Psoas muscle (tissue), 8 donors: Measurements from ENCODE around the gene ELAPOR1. TPM values are rescaled to one million over a fixed set of nuclear protein-coding genes. Genes with fewer than 3 reads are reported as not detected.

Source experiments
- ATAC-seq, 4 donors: fragments of 200-7000 bp; cut with Tn5 transposase; one replicate each; pipeline ENCODE4 v1.9.1; 2020; ENCODE audit warnings: moderate library complexity in 3 of 4, mild to moderate bottlenecking in 2 of 4
- DNase-seq, 2 donors: peaks; one replicate each; pipeline ENCODE4 v3.0.0-alpha.2; 2020
- H3K27ac ChIP-seq: fragments of 200-600 bp; one replicate; pipeline ENCODE4 v1.8.0; 2022
- H3K27me3 ChIP-seq, 3 donors: fragments of 200-600 bp in 1 of 3; one replicate each; pipeline versions ENCODE4 v1.6.1 to v1.8.0; 2013 to 2022; ENCODE audit warnings: low read length in 2 of 3, mild to moderate bottlenecking in 2 of 3, moderate library complexity in 1 of 3; ENCODE audit not compliant: insufficient read depth in 3 of 3
- H3K36me3 ChIP-seq, 2 donors: fragments of 200-600 bp in 1 of 2; one replicate each; pipeline versions ENCODE4 v1.6.1 to v1.8.0; 2013 to 2022; ENCODE audit warnings: low read depth in 1 of 2, mild to moderate bottlenecking in 1 of 2, moderate library complexity in 1 of 2; ENCODE audit not compliant: insufficient read depth in 1 of 2
- H3K4me1 ChIP-seq: fragments of 200-600 bp; one replicate; pipeline ENCODE4 v1.8.0; 2022
- H3K4me3 ChIP-seq: fragments of 200-600 bp; one replicate; pipeline ENCODE4 v1.8.0; 2022; ENCODE audit warnings: mild to moderate bottlenecking
- H3K9me3 ChIP-seq: fragments of 200-600 bp; one replicate; pipeline ENCODE4 v1.8.0; 2022
- CTCF ChIP-seq: fragments of 200-600 bp; IDR thresholded peaks from one replicate; pipeline ENCODE4 v1.8.0; 2022; ENCODE audit warnings: antibody characterized with exemption
- WGBS, 3 donors: extraction: QIAGEN DNeasy Blood & Tissue Kit; methylation state at CpG; one replicate each; pipeline versions ENCODE4 v1.1.6 to v1.1.7; 2013; 5-methylcytosine and 5-hydroxymethylcytosine counted together
- intact Hi-C, 2 donors: fragments of 100-400 bp; cut with DNase I; formaldehyde crosslinking; loops; one replicate each; pipeline versions ENCODE4 v1.11.0 to v1.14.2; 2022
- polyA plus RNA-seq, 3 donors: library from polyadenylated mRNA; stranded (reverse); fragments of 200-250 nt; gene quantifications; one replicate each; pipeline ENCODE4 v1.2.3, GENCODE V29; 2013
- total RNA-seq, 4 donors: library from RNA; stranded (reverse); fragmentation: NEBNext Ultra II Directional in 2 of 4; extraction: Animal tissue kit (Norgen Biotek cat#: 25700) in 2 of 4; gene quantifications; one replicate each; pipeline versions ENCODE4 v1.2.1 to v1.2.4, GENCODE V29; 2021 to 2023
- donor health status: healthy with polysubstance abuse.
- donor health status: DM: no; HTN: no; CAD: no; lungs with moderate emphysema.
- donor health status: Bipolar disorder and iron deficiency.
- donor health status: healthy.
- donor health status: DM: yes; HTN: yes; CAD: no.
- donor health status: DM: no; HTN: no; CAD: no.
- donor health status: DM: no; HTN: no; CAD: no.
- donor health status: DM: yes; HTN: yes; CAD: no.

ELAPOR1 gene
- total and polyA plus RNA-seq, 7 donors: 0.03 to 0.46 (median 0.19) TPM; not detected in 1

DNA sequence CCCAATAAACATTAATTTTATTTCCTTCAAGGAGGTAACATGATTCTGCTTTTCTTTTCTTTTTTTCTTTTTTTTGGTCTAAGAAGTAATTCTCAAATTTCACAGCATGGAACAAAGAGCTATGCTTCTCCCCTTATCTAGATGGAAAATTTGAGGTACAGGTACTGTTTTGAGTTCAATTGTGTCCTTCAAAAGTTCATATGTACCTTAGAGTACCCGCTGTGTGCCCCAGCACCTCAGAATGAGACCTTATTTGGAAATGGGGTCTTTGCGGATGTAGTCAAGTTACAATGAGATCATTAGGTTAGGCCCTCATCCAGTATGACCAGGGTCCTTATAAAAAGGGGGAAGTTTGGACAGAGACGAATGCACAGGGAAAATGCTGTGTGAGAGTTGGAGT is 22.0 kb downstream of the ELAPOR1 start:
- intact Hi-C loops: loop anchor here in 1 of 2 donors (10.0 kb wide), 1 partner anchor 49 kb away; no protein-coding TSS in a partner anchor
- no peak overlapping the region for H3K27ac ChIP-seq
- 87 to 92% (median 92%) methylated on average over 3 of the region's 3 CpGs for WGBS, 3 donors

DNA sequence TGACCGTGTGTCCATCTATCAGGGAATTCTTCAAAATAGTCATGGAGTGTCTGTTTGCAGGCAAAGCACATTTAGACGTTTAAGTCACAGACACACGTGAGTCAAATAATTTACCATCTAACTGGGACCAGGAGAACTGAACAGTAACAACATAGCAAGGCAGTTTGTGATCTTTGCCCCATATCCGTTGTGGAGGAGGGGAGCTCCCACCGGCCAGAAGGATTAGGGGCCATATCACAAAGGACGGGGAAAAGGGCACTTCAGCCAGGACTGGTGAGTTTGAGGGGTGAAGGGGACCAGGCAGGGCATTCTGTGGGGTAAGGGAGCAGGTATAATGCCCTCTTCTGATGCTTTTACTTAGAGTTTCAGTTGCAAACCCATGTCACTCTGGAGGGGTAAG is 22.9 kb downstream of the ELAPOR1 start:
- ATAC-seq (no peak), DNase-seq (no peak)
- Histone ChIP-seq H3K4me3 (no peak overlapping the region), H3K27me3 (no peaks in the 10 kb centered on the region), H3K36me3 (no peaks in the 10 kb centered on the region), H3K9me3 (no peaks in the 10 kb centered on the region), H3K4me1 (peaks cover 8% of the 10 kb centered on the region), H3K27ac (no peak overlapping the region)
- TF ChIP-seq CTCF: no peak
- WGBS, 3 donors: 81 to 87% (median 87%) methylated on average over 6 of the region's 6 CpGs
- intact Hi-C loops: loop anchor here in 1 of 2 donors (10.0 kb wide), 1 partner anchor 48 kb away; no protein-coding TSS in a partner anchor

More for the DNA sequence above, 22.0 kb downstream of the ELAPOR1 start:
- Histone ChIP-seq H3K27me3 (no peaks in the 10 kb centered on the region), H3K4me3 (no peak overlapping the region), H3K4me1 (peaks cover 8% of the 10 kb centered on the region), H3K9me3 (no peaks in the 10 kb centered on the region), H3K36me3 (no peaks in the 10 kb centered on the region)
- DNase-seq: no peak
- ATAC-seq: no peak
- TF ChIP-seq CTCF: no peak

DNA sequence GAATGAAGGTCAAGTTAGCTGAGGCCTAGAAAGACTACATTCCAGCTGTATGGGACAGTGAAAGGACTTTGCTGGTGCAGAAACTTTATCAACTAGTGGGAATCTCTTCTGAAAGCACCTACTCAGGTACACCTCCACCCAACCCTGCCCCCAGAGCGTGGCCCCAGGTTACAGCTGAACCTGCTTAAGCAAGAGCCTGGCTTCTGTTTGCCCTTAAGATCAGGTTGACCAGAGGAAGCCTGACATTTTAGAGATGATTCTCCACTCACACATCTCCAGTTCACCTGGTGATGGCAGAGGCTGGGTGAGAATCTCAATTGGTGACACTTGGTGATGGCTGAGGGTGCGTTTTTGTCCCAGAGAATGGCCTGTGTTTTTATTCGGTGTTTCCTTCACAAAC is 24.0 kb downstream of the ELAPOR1 start:
- TF ChIP-seq CTCF: no peak
- Histone ChIP-seq H3K4me3 (no peak overlapping the region), H3K36me3 (no peaks in the 10 kb centered on the region), H3K9me3 (no peaks in the 10 kb centered on the region), H3K27me3 (no peaks in the 10 kb centered on the region), H3K27ac (no peak overlapping the region), H3K4me1 (peaks cover 8% of the 10 kb centered on the region)
- ATAC-seq (no peak), DNase-seq (no peak)
- WGBS, 3 donors: 87 to 93% (median 89%) methylated on average over 3 of the region's 3 CpGs
- intact Hi-C loops: loop anchor here in 1 of 2 donors (10.0 kb wide), 1 partner anchor 47 kb away; no protein-coding TSS in a partner anchor

- Histone ChIP-seq H3K36me3 (no peaks in the 10 kb centered on the region), H3K4me1 (peaks cover 8% of the 10 kb centered on the region), H3K4me3 (no peak overlapping the region), H3K27ac (no peak overlapping the region), H3K9me3 (no peaks in the 10 kb centered on the region), H3K27me3 (no peaks in the 10 kb centered on the region)
- TF ChIP-seq CTCF: no peak
- no peak for DNase-seq
- intact Hi-C loops: loop anchor here in 1 of 2 donors (10.0 kb wide), 1 partner anchor 46 kb away; no protein-coding TSS in a partner anchor
- no peak for ATAC-seq
- WGBS, 3 donors: 85 to 96% (median 86%) methylated on average over 3 of the region's 3 CpGs
Measured at GRCh38 chr1:109138358-109138757, 24.4 kb downstream of the ELAPOR1 start.

GRCh38 chr1:109140392-109140791 is 26.5 kb downstream of the ELAPOR1 start:
- H3K36me3 ChIP-seq: no peaks in the 10 kb centered on the region

More at GRCh38 chr1:109140392-109140791, 26.5 kb downstream of the ELAPOR1 start:
- no peak for ATAC-seq
- no peak overlapping the region for H3K4me3 ChIP-seq
- WGBS, 3 donors: 76 to 90% (median 89%) methylated on average over 3 of the region's 3 CpGs
- no peak for TF ChIP-seq CTCF
- H3K27ac ChIP-seq: no peak overlapping the region
- no peak for DNase-seq
- H3K9me3 ChIP-seq: no peaks in the 10 kb centered on the region
- H3K4me1 ChIP-seq: no peaks in the 10 kb centered on the region
- intact Hi-C loops: no loop called here
- H3K27me3 ChIP-seq: no peaks in the 10 kb centered on the region
